GM19239 (cell line): ENCODE results near the gene KHDC1L.
"Not testable (repeated sequence)": the region's sequence is repeated elsewhere in the genome, so short reads cannot be mapped to it uniquely, and the experiment has no call there.

ENCODE experiments used
- DNase-seq: peaks from one replicate; pipeline ENCODE4 v3.0.0; 2011; ENCODE audit warnings: low spot score; ENCODE audit not compliant: insufficient read length
- FAIRE-seq: peaks from 2 replicates; lab custom pipeline; 2011; peaks lifted over from hg19 to GRCh38; lab: Jason Lieb, UNC

The KHDC1L gene, protein sequence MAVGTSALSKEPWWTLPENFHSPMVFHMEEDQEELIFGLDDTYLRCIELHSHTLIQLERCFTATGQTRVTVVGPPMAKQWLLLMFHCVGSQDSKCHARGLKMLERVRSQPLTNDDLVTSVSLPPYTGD

DNA sequence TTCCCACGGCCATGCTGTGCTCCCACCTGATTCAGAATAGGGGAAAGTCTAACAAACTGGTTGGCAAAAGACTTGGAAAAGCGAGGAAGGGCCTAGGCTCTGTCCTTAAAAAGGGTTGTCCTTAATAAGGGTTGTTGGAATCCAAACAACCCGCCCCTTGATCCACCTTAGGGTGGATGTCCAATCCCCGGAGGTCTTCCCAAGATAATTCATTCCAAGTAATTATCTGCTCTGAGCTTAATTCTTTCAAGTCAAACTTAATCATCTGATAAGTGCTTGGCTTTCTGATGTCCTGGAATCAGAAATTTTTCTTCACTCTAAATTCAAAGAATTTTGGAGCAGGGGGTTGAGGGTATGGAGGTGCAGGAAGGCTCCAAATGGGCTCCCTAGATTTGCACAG is at the start of gene KHDC1L:
KHDC1L (minus strand) TSS at position 101 of the 400 bp plus-strand sequence; CDS start at position 13, 88 bp downstream.
- FAIRE-seq (no peak), DNase-seq (no peak)

DNA sequence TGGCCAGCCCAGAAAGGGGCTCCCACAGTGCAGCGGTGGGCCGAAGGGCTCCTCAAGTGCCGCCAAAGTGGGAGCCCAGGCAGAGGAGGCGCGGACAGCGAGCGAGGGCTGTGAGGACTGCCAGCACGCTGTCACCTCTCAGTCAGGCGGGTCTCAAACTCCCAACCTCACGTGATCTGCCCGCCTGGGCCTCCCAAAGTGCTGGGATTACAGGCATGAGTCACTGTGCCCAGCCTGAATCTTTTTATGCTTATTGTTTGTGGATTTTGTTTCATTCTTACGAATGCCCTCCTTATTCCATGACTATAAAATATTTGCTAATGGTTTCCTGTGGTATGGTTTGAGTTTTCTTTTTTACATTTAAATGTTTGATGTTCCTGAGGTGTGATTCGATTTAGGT is 44.0 kb upstream of the KHDC1L start:
- DNase-seq, FAIRE-seq: not testable (repeated sequence)

DNA sequence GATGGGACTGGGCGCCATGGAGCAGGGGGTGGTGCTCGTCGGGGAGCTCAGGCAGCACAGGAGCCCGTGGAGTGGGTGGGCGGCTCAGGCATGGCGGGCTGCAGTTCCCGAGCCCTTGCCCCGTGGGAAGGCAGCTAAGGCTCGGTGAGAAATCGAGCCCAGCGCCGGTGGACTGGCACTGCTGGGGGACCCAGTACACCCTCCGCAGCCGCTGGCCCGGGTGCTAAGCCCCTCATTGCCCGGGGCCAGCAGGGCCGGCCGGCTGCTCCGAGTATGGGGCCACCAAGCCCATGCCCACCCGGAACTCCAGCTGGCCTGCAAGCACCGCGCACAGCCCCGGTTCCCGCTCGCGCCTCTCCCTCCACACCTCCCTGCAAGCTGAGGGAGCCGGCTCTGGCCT is 43.6 kb upstream of the KHDC1L start:
- not testable (repeated sequence) for DNase-seq, FAIRE-seq

DNA sequence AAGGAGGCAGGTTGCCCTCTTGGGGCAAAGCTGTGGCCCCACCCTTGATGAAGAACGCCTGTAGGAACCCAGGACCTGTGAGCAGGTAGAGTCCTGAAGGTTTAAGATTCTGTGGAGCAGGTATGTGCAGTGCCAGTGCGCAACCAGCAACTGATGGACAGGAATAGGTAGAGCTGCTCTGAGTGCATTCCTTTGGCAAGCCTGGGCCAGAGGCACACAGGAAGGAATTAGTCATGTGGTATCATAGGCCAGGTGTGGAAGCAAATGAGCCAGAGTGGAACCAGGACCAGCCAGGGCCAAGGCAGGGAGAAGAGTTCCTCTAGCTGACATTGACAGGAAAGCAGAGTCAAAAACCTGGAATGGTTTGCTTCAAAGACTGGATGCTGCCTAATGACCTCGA is 39.1 kb upstream of the KHDC1L start:
- no peak for FAIRE-seq
- no peak for DNase-seq

DNA sequence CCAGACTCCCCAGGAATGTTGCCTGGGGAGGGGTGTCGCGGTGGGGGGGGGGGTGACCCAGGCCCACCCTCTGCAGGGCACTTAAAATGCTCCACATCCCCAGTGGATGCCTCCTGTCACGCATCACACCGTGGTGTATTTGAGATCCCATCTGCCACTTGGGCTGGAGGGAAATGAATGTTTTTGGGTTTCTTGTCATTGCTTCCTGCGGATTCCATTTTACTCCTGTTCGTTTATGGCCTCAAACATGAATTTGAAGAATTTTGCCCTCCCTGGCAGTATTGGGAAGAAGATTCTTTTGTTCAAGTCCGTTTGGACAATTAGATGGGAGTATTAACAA is 38.2 kb upstream of the KHDC1L start:
- FAIRE-seq = peak; percentile 66

DNA sequence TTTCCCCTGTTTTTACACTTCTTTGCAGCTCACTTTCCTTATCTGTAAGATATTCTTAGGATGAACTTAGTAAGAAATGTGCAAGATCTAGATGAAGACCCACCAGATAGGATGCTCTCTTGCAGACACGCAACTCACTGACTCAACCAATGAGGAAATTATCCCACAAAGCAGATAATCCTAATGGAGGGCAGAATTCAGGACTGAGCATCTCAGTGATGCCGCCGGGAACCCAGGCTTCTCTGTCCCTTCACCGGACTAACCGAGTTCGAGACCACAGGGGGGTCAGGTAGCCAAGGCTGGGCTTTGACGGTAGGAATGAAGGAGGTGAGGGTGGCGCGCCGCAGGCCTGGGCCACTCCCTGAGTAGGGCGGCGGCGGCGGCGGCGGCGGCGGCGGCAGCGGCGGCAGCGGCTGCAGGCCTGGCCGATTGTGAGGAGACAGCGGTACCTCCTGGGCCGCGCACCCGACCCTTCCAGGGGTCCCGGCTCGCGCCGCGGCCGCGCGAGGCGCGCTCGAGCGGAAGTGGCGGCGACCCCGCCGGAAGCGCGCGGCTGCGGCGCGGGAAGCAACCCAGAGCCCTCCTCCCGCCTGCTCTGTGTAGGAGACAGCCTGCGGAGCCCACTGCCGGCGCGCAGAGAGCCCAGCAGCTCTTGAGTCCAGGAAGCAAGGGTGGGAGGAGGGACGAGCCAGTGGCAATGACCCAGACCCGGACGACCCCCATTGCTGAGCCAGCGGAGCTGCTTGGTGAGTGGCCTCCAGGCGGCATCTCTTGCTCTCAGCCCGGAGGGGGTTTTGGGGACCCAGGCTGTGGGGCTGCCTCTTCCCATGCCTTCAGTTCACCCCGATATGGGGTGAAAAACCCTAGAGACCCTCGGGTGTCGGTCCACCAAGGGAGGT is 37.6 kb upstream of the KHDC1L start, which contains the start of gene KHDC1:
KHDC1 (minus strand) TSS at position 526 of the 899 bp plus-strand sequence. CDS start 20,679 bp downstream, outside the sequence.
- FAIRE-seq (peak; percentile 39), DNase-seq (peak; percentile 88)

More for the DNA sequence above, 38.2 kb upstream of the KHDC1L start:
- no peak for DNase-seq

DNA sequence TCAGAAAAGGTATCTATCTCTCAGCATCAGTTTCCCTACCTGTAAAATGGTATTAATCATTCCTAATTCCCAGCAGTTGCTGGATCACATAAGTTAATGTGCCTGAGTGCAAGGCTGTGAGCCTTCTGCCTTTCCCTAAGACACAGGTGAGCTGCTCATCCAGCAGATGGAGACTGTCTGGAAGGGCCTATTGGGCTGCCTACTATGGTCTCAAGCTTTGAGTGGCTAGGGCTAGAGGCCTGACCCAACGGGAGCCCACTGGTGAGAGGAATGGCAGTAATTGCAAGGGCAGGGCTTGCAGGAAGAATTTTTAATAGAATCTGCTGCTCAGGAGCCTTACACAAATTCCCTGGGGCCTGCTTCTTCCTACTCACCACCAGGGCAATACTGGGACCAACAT is 33.4 kb upstream of the KHDC1L start:
- FAIRE-seq = no peak
- DNase-seq = no peak

DNA sequence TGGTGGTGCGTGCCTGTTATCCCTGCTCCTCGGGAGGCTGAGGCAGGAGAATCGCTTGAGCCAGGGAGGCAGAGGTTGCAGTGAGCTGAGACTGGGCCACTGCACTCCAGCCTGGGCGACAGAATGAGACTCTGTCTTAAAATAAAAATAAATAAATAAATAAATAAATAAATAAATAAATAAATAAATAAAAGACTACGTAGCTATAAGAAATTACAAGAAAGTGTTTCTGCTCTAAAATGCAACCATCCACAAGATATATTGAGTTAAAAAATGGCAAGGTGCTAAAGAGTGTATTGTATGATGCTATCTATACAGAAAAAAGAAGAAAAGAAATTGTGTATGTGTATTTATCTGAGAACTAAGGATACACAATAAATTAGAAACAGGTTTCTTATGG is 29.0 kb upstream of the KHDC1L start:
- not testable (repeated sequence) for DNase-seq, FAIRE-seq

DNA sequence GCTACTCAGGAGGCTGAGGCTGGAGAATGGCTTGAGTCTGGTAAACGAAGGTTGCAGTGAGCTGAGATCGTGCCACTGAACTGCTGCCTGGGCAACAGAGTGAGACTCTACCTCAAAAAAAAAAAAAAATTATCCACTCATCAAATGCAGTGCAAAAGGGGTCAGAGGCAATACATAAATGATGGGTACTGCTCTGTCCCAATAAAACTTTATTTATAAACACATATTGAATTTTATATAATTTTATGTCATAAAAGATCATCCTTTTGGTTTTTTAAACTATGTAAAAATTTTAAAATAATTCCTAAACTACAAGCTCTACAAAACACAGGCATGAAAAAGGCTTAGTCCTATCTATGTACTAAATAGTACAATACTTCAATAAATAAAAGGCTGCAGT is 27.4 kb upstream of the KHDC1L start:
- FAIRE-seq (no peak), DNase-seq (no peak)

DNA sequence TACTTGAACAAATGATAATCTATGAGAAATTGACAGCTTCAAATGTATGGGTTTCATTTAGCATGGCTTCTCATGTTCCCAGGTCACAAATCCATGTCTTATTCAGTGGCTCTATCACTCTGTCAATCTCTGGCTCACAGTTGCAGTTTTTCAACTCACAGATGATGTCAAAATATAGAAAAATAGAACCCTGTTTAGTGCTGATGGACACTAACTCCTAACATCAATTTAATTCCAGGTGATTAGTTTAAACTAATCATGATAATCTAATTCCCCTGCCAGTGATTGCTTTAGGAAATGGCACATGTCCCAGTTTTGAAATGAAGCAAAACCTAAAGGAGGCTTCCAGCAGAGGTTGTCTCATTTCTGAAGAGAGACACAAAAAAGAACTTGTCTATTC is 24.7 kb upstream of the KHDC1L start:
- no peak for DNase-seq
- FAIRE-seq = no peak

DNA sequence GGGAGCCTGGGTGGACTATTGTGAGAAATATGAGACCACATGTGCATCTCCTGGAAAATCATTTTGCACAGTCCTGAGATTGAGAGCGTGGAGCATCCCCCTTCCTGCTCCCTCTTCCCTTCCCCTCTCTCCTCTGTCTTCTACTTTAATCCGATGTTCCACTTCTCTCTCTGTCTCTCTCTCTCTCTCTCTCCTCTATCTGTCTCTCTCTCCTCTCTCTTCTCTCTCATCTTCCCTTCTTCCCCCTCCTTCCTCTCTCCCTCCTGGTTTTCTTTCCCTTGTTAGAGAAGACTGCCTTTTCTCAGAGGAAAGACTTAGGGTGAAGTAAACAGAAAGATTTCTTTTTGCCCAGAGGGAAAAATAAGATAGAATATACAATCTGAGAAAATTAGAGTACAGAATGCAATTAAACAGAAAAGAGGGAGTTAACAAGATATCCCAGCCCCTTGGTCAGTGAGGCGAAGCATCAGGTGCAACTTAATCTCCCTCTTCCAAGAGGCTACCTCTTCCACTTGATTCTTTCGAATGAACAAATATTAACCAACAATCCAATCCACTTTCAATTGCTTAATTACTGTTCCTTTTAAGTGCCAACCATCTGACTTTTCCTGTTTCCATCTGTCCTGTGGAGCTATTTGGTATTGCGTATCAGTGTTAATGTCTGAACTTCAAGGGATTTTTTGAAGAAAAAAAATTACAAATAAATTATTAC is 23.1 kb upstream of the KHDC1L start:
- no peak for FAIRE-seq
- no peak for DNase-seq

DNA sequence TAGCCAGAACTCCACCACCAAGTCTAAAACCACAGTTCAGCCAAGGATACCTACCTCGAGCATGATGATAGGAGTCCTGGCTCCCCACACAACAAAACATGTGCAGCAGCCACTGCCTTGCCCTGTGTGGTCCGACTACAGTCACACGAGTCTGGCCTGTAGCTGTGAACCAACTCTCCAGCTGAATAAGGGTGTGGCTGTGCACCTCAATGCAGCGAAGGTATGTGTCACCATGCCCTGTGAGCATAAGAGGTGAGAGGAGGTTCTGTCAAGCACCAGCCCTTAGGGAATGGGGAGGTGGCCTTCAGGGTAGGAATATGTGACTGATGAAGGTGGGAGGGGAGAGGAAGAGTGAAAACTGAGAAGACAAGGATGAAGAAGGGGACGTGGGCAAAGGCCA is 16.7 kb upstream of the KHDC1L start:
- no peak for DNase-seq
- no peak for FAIRE-seq

DNA sequence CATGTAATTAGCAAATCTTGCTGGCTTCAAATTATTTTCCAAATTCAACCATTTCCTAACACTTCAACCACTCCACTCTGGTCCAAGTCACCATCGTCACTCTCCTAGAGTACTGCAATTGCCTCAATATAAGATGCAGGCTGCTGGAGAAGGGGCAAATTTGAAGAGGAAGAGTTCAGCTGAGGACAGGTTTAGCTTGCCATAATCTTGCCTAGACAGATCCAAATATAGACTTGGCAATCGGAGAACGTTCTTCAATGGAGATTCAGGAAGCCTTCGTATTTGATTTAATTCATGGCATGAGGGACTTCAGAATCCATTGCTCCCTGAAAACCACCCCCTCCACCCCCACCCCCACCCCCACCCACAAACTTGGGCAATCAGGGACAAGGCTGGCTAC is 15.4 kb upstream of the KHDC1L start:
- no peak for FAIRE-seq
- no peak for DNase-seq

DNA sequence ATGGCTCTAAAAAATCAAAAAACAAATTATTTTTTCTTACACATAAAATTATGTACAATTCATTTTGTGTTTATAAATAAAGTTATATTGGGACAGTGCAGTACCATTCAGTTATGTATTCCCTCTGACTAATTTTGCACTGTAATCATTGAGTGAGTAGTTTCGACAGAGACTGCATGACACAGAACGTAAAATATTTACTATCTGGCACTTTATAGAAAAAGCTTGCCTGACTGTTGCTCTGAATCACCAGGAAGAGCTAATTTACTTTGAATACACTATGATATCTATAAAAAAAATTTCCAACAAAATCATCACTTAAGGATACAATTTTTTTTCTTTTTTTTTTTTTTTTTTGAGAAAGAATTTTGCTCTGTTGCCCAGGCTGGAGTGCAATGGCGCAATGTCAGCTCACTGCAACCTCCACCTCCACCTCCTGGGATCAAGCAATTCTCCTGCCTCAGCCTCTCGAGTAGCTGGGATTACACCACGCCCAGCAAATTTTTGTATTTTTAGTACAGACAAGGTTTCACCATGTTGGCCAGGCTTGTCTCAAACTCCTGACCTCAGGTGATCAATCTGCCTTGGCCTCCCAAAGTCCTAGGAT is 11.0 kb upstream of the KHDC1L start:
- DNase-seq (no peak), FAIRE-seq (no peak)

DNA sequence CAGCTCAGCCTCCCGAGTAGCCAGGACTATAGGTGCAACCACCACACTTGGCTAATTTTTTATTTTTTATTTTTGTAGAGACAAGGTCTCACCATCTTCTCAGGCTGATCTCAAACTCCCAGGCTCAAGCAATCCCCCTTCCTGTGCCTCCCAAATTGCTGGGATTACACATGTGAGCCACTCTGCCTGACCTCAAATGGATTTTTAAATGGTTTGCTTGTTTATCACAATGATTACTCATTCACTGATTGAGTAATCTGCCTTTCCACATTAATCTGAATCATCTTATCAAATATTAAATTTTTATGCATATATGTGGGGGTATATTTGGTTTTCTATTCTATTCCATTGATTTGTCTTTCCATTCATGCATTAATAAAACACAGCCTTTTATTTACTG is 9.4 kb upstream of the KHDC1L start:
- FAIRE-seq = no peak
- DNase-seq = no peak

DNA sequence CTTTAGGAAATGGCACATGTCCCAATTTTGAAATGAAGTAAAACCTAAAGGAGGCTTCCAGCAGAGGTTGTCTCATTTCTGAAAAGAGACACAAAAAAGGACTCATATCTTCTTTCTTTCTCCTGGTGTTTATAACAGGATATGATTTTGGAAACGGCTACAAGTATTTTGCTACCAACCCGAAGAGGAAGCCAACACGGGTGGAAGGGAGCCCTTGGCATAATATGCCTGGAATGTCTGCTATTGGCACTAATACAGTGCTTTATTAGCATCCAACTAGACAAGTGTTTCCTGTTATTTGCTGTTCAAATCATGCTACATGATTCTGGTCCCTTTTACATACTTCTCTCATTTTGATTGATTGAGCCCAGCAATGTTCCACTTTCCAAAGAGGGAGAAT is 8.7 kb upstream of the KHDC1L start:
- not testable (repeated sequence) for DNase-seq, FAIRE-seq

DNA sequence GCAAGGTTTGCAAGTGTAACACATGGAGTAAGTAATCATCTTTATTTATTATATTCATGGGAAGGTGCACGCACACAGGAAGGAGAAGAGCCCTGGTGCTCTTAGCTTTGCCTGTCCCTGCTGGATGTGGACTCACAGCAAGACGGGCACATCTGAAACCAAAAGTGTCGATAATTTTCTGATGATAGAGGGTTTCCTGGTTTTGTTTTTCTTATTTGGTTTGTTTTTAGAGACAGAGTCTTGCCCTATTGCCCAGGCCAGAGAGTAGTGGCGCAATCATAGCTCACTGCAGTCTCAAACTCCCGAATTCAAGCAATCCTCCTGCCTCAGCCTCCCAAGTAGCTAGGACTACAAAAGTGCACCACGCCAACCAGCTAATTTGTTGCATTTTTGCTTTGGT is 7.8 kb upstream of the KHDC1L start:
- no peak for FAIRE-seq
- no peak for DNase-seq

DNA sequence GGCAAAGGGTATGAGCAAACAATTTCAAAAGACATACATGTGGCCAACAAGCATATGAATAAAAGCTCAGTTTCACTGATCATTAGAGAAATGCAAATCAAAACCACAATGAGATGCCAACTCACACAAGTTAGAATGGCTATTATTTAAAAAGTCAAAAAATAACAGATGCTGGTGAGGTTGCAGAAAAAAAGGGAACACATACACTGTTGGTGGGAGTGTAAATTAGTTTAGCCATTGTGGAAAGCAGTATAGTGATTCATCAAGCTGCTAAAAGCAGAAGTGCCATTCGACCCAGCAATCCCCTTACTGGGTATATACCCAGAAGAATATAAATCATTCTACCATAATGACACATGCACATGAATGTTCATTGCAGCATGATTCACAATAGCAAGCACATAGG is 6.7 kb upstream of the KHDC1L start:
- FAIRE-seq = peak; percentile 54

DNA sequence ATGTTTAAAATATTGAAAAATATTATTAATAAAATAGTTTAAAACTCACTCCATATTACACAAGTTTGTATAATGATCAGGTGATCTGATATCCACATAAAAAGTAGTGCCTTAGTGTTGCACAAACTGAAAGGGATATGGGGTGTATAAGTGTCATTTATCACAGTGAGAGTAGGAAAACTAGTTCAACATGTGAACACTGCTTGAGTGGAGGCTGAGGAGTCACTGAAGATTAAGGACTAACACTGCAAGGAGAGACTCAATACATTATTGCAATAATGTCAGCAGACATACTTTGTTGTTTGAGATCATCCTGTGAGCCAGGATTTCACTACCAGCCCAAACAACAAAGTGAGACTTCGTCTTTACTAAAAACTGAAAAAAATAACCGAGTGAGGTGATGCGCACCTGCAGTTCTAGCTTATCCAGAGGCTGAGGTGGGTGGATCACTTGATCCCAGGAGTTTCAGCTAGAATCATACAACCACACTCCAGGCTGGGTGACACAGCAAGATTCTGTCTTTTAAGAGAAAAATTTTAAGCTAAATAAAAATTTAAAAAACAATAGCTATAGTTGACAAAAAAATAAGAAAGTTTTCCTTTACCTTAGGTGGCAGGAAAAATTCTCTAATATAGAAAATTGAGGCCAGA is 2.4 kb upstream of the KHDC1L start:
- FAIRE-seq = no peak
- no peak for DNase-seq

More for the DNA sequence above, 6.7 kb upstream of the KHDC1L start:
- no peak for DNase-seq

DNA sequence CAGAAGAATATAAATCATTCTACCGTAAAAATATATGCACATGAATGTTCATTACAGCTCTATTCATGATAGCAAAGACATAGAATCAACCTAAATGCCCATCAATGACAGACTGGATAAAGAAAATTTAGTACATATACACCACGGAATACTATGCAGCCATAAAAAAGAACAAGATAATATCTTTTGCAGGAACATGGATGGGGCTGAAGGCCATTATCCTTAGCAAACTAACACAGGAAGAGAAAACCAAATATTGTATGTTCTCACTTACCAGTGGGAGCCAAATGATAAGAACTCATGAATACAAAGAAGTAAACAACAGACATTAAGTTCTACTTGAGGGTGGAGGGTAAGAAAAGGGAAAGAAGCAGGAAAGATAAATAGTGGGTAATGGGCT is 8.4 kb downstream of the KHDC1L start:
- FAIRE-seq (no peak), DNase-seq (no peak)
